MCF 10A (cell line): Measurements from ENCODE around the gene INO80C. TPM values are rescaled to one million over a fixed set of nuclear protein-coding genes. Genes with fewer than 3 reads are reported as not detected.
A peak's percentile ranks its signal among the peaks of the same experiment; 100 is the strongest.

Source experiments
- Bru-seq: library from RNA; stranded (reverse); fragments of 400-500 nt; gene quantifications from one replicate; lab custom pipeline; 2021; lab: Mats Ljungman, UMichigan
- BruChase-seq, 2 experiments: library from RNA; stranded (reverse); fragments of 400-500 nt; gene quantifications; one replicate each; lab custom pipeline; 2021; lab: Mats Ljungman, UMichigan
- BruUV-seq: library from RNA; stranded (reverse); fragments of 400-500 nt; replicated peaks from 2 replicates; lab custom pipeline; 2021; lab: Mats Ljungman, UMichigan
- CTCF ChIA-PET: fragments of 300-600 bp; sonication (Branson Sonifier 250); formaldehyde crosslinking; extraction: SDS; loops from one replicate; lab custom pipeline; 2021; ENCODE audit warnings: antibody characterized with exemption, inconsistent platforms; lab: Yijun Ruan, JAX
- POLR2A ChIA-PET: fragments of 300-600, 350-650 bp; sonication (Branson Sonifier 250); formaldehyde crosslinking; extraction: SDS; loops from one replicate; lab custom pipeline; 2020; ENCODE audit warnings: antibody characterized with exemption, inconsistent platforms; lab: Yijun Ruan, JAX
- DNase-seq: peaks from one replicate; pipeline ENCODE4 v3.0.0-alpha.2; 2018; ENCODE audit not compliant: unreplicated experiment
- H3K27ac Mint-ChIP-seq: one replicate; pipeline ENCODE4 v1.8.0; 2022; ENCODE audit warnings: mild to moderate bottlenecking, low read depth, mixed read lengths; ENCODE audit not compliant: unreplicated experiment
- H3K27me3 Mint-ChIP-seq: one replicate; pipeline ENCODE4 v1.8.0; 2022; ENCODE audit warnings: mixed read lengths; ENCODE audit not compliant: insufficient read depth, unreplicated experiment
- H3K36me3 Mint-ChIP-seq: one replicate; pipeline ENCODE4 v1.8.0; 2022; ENCODE audit warnings: mild to moderate bottlenecking, moderate library complexity, mixed read lengths; ENCODE audit not compliant: insufficient read depth, unreplicated experiment
- H3K4me1 Mint-ChIP-seq: one replicate; pipeline ENCODE4 v1.8.0; 2022; ENCODE audit warnings: mixed read lengths; ENCODE audit not compliant: insufficient read depth, unreplicated experiment
- H3K4me3 Mint-ChIP-seq: one replicate; pipeline ENCODE4 v1.8.0; 2022; ENCODE audit warnings: mild to moderate bottlenecking, moderate library complexity, mixed read lengths; ENCODE audit not compliant: unreplicated experiment
- H3K9me3 Mint-ChIP-seq: one replicate; pipeline ENCODE4 v1.8.0; 2022; ENCODE audit warnings: mixed read lengths; ENCODE audit not compliant: unreplicated experiment
- intact Hi-C: fragments of 100-400 bp; cut with micrococcal nuclease; formaldehyde crosslinking; loops from 2 replicates; pipeline ENCODE4 v1.14.1; 2022
- long read RNA-seq: library from polyadenylated mRNA; stranded (forward); transcript quantifications from one replicate; pipeline ENCODE4 v2.0.0, GENCODE V29; 2022
- total RNA-seq: library from RNA; stranded (reverse); gene quantifications from 2 replicates; pipeline ENCODE4 v1.2.3, GENCODE V29; 2022
- TF ChIP-seq, protein P1 (sequence below): fragments of 200-600 bp; IDR thresholded peaks from one replicate; pipeline ENCODE4 v1.8.0; 2022; ENCODE audit warnings: antibody characterized with exemption, mild to moderate bottlenecking; ENCODE audit not compliant: unreplicated experiment

INO80C gene, protein sequence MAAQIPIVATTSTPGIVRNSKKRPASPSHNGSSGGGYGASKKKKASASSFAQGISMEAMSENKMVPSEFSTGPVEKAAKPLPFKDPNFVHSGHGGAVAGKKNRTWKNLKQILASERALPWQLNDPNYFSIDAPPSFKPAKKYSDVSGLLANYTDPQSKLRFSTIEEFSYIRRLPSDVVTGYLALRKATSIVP
- 25.8 and 32.6 TPM in 2 replicates for total RNA-seq
- percentile 69 among the genes with signal in this experiment for Bru-seq, nascent RNA
- percentile 87 among the genes with signal in this experiment for BruChase-seq, experiment 1, labeled RNA remaining after a 6-hour chase
- BruChase-seq, experiment 2, labeled RNA remaining after a 2-hour chase = percentile 85 among the genes with signal in this experiment
- long read RNA-seq, transcript INO80C-202 (5 exons, 974 nt) = major isoform, 19 of 37 reads
- long read RNA-seq, partial matches to known transcripts = 4 of 37 reads
- long read RNA-seq, other reads (novel, unspliced or antisense) = 11 of 37 reads

DNA sequence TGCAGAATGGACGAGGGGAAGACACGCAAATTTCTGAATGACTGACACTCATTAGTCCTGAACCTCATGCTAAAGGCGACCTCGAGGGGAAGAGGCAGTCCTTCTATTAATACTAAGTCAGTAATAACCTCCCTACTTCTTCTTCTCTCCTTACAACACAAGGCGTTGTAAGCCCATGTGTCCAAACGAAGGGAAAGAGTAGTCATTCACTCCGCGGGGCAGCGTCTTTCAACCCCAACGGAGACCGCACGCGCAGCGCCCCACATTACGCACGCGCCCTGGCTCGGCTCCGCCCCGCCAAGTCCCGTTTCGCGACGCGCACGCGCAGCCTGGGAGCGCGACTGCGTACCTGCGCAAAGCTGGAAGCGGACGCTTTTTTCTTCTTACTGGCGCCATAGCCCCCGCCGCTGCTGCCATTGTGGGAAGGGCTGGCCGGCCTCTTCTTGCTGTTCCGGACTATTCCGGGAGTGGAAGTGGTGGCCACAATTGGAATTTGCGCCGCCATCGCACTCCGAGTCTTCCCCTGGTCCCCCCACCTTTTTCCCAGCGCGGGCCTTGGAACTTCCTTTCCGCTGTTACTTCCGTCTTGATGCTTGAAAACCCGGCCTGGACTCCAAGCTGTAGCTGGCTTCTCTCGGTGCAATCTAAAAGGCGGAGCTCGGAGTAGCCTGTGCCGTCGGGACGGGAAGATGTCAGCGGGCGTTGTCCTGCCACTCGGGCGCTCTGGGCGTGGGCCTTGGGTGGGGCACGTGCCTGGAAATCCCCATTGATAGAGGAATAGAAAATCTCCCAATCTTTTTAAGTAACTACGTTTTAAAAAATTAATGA is at the start of gene INO80C:
Gene INO80C, minus strand, starts transcription at position 591 of the 828 bp plus-strand sequence. Its CDS starts 86 bp downstream, at position 505.
- intact Hi-C loops = loop anchor here (1.0 to 5.0 kb wide), 4 partner anchors 41 to 120 kb away; partner anchors contain the start of gene GALNT1
- Mint-ChIP-seq H3K27ac (peak within 1 kb of the TSS; percentile 97), H3K4me3 (peak within 1 kb of the TSS; percentile 87), H3K4me1 (peaks cover 34% of the 10 kb centered on the region), H3K27me3 (no peaks in the 10 kb centered on the region), H3K9me3 (no peaks in the 10 kb centered on the region), H3K36me3 (peaks cover 7% of the 10 kb centered on the region)
- TF ChIP-seq, protein P1, sequence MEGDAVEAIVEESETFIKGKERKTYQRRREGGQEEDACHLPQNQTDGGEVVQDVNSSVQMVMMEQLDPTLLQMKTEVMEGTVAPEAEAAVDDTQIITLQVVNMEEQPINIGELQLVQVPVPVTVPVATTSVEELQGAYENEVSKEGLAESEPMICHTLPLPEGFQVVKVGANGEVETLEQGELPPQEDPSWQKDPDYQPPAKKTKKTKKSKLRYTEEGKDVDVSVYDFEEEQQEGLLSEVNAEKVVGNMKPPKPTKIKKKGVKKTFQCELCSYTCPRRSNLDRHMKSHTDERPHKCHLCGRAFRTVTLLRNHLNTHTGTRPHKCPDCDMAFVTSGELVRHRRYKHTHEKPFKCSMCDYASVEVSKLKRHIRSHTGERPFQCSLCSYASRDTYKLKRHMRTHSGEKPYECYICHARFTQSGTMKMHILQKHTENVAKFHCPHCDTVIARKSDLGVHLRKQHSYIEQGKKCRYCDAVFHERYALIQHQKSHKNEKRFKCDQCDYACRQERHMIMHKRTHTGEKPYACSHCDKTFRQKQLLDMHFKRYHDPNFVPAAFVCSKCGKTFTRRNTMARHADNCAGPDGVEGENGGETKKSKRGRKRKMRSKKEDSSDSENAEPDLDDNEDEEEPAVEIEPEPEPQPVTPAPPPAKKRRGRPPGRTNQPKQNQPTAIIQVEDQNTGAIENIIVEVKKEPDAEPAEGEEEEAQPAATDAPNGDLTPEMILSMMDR = no peak
- peak; percentile 95 for DNase-seq
- TSS peak; percentile 93 for BruUV-seq
- CTCF ChIA-PET = interaction anchor here (0.6 to 1.5 kb wide), 5 partner anchors 15 to 90 kb away, joined by 3 to 7 read pairs (median 3); no protein-coding TSS in a partner anchor
- POLR2A ChIA-PET = interaction anchor here (0.5 to 8.5 kb wide), 37 partner anchors 10 to 1885 kb away, joined by 3 to 134 read pairs (median 5); partner anchors contain the start of genes DTNA, GALNT1 and RMP24

DNA sequence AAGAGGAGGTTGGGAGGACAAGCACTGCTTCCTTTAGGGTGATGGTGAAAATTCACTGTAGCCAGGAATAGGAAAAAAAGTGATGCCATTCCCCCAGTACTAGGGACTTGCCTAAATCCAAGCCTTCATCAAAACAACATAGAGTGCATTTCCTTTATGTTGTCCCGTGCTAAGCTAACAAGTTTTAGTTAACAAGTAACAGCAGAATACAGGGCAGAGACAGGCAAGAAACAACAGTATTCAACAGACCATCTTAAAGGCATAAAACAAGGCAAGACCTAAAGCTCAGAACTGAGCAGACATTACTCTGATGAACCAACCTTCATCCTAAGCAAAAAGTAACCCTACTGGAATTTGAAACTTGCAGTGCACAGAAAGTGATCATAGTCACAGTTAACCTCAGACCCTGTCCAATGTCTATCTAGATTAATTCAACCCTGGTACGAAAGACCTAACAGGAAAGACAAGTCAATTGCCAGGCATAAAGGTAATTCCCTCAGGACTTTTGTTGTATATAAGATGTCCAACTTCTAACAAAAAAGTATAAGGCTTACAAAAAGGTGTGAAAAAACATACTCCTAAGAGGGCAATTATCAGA is 49.3 kb upstream of the INO80C start:
- no peaks in the 10 kb centered on the region for H3K27me3 Mint-ChIP-seq
- H3K4me3 Mint-ChIP-seq = no peak overlapping the region
- POLR2A ChIA-PET = interaction anchor here (1.1 kb wide), 1 partner anchor 14 kb away, joined by 3 read pairs; no protein-coding TSS in a partner anchor
- no TSS peak for BruUV-seq
- TF ChIP-seq, protein P1 = no peak
- no peak for DNase-seq
- no peak overlapping the region for H3K27ac Mint-ChIP-seq
- no peaks in the 10 kb centered on the region for H3K36me3 Mint-ChIP-seq
- intact Hi-C loops = no loop called here
- CTCF ChIA-PET = no interaction called here
- peaks cover 7% of the 10 kb centered on the region for H3K9me3 Mint-ChIP-seq
- H3K4me1 Mint-ChIP-seq = no peaks in the 10 kb centered on the region

DNA sequence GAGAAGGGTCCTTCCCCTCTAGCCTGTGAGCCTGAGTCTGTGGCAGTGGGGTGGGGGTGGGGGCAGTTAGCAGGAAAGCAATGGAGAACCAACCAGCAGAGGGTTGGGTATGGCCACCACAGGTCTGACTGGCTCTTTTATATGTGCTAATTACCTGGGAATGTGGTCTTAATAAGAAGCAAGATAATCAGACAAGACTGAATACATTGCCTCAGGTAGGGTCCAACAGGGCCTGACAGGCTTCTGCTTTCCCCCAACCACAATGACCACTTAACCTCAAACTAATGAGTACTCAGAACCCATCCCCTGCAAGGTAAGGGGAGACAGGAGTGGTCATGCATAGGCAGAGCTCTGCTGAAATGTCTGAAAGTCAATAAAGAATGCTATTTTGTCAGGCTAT is 44.6 kb upstream of the INO80C start:
- no peak for DNase-seq
- TF ChIP-seq, protein P1 = no peak
- no peaks in the 10 kb centered on the region for H3K4me1 Mint-ChIP-seq
- H3K36me3 Mint-ChIP-seq = no peaks in the 10 kb centered on the region
- H3K27ac Mint-ChIP-seq = no peak overlapping the region
- H3K9me3 Mint-ChIP-seq = peaks cover 7% of the 10 kb centered on the region
- intact Hi-C loops = no loop called here
- H3K27me3 Mint-ChIP-seq = no peaks in the 10 kb centered on the region
- ChIA-PET CTCF (interaction anchor here (0.7 kb wide), 1 partner anchor 71 kb away, joined by 5 read pairs; no protein-coding TSS in a partner anchor), POLR2A (interaction anchor here (1.2 kb wide), 1 partner anchor 14 kb away, joined by 5 read pairs; no protein-coding TSS in a partner anchor)
- BruUV-seq = no TSS peak
- no peak overlapping the region for H3K4me3 Mint-ChIP-seq
